Neural cell (in vitro differentiated cells): ENCODE measurements around the gene HOXB1.

Experiments
- CTCF ChIP-seq: fragments of 450-650 bp; IDR thresholded peaks from 2 replicates; pipeline ENCODE4 v1.5.1; 2014; ENCODE audit warnings: antibody characterized with exemption, mild to moderate bottlenecking, moderate library complexity; ENCODE audit not compliant: poor library complexity, severe bottlenecking
- EZH2 ChIP-seq: fragments of 200-600, 300-800 bp; shearing (Covaris generic), sonication (generic); IDR thresholded peaks from 2 replicates; pipeline ENCODE4 v1.6.1; 2014; ENCODE audit warnings: antibody characterized with exemption, low read length, borderline replicate concordance, mild to moderate bottlenecking; ENCODE audit not compliant: insufficient read depth, poor library complexity, severe bottlenecking
- POLR2AphosphoS5 ChIP-seq: IDR thresholded peaks from 2 replicates; pipeline ENCODE4 v1.6.1; 2012
- REST ChIP-seq: IDR thresholded peaks from 2 replicates; pipeline ENCODE4 v1.6.1; 2012; ENCODE audit warnings: borderline replicate concordance

- TF ChIP-seq REST (no peak), CTCF (no peak), POLR2AphosphoS5 (no peak), EZH2 (no peak)
Measured at GRCh38 chr17:48488548-48489106, 42.2 kb downstream of the HOXB1 start.
